ENCODE data around the gene COL6A1.

- TF ChIP-seq POLR2A (IDR thresholded peaks at IDR 0.05) = no peak
- no peak for TF ChIP-seq CTCF (IDR thresholded peaks at IDR 0.05 in 8 of 11, conservative IDR thresholded peaks at IDR 0.05 in 3 of 11)
- TF ChIP-seq POLR2AphosphoS5 (IDR thresholded peaks at IDR 0.05) = no peak
These were observed 7.1 kb downstream of the COL6A1 start for GRCh38 chr21:45988366-45989347.

All from spleen (tissue), 7 donors.